AG09309 (cell line): ENCODE data around the gene NPPA.

Experiments
- DNase-seq: peaks from one replicate; pipeline ENCODE4 v3.0.0-alpha.2; 2010; ENCODE audit warnings: low read depth
- H3K4me3 ChIP-seq: 2 replicates; pipeline ENCODE4 v1.5.1; 2011; ENCODE audit warnings: mild to moderate bottlenecking, low read depth, low read length, moderate library complexity; ENCODE audit not compliant: control insufficient read depth
- TF ChIP-seq, protein P1 (sequence below): IDR thresholded peaks from 2 replicates; pipeline ENCODE4 v1.5.1; 2011; ENCODE audit warnings: mild to moderate bottlenecking, low read depth, low read length, inconsistent platforms; ENCODE audit not compliant: insufficient read depth, control insufficient read depth; ENCODE audit errors: missing control alignments

NPPA gene

DNA sequence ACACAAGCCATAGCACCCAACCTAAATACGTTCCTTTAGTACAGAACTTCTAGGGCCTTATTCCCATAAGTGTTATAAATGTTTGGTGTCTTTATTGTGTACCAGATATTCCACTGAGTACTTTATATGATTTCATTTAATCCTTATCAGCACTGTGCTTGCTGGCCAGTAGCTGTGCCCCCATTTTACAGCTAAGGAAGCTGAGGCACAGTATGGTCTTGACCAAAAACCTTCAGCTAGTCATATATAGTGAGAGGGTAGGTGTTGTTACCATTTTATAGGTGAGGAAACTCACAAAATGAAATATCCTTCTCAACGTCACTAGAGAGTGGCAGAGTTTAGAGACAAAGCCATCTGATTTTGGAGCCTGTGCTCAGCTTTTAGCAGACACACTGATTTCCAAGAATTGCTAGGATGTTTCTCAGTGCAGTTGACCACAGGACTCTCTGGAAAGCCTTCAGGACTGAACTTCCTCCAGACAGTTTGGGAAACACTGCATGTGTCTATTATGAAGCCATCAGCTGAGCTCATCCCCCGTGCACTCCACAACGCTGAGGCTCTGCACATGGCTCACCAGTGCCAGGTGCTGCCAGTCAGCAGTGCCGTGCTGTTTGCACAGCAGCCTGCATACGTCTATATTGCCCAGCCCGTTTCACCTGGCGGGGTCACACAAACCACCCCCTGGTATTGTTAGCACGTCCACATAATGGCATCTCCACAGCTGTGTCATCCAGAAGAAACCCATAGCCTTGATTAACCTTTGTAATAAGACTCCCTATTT is 15.4 kb downstream of the NPPA start:
- TF ChIP-seq, protein P1, sequence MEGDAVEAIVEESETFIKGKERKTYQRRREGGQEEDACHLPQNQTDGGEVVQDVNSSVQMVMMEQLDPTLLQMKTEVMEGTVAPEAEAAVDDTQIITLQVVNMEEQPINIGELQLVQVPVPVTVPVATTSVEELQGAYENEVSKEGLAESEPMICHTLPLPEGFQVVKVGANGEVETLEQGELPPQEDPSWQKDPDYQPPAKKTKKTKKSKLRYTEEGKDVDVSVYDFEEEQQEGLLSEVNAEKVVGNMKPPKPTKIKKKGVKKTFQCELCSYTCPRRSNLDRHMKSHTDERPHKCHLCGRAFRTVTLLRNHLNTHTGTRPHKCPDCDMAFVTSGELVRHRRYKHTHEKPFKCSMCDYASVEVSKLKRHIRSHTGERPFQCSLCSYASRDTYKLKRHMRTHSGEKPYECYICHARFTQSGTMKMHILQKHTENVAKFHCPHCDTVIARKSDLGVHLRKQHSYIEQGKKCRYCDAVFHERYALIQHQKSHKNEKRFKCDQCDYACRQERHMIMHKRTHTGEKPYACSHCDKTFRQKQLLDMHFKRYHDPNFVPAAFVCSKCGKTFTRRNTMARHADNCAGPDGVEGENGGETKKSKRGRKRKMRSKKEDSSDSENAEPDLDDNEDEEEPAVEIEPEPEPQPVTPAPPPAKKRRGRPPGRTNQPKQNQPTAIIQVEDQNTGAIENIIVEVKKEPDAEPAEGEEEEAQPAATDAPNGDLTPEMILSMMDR, result no peak
- H3K4me3 ChIP-seq, result no peak overlapping the region
- DNase-seq, result no peak

DNA sequence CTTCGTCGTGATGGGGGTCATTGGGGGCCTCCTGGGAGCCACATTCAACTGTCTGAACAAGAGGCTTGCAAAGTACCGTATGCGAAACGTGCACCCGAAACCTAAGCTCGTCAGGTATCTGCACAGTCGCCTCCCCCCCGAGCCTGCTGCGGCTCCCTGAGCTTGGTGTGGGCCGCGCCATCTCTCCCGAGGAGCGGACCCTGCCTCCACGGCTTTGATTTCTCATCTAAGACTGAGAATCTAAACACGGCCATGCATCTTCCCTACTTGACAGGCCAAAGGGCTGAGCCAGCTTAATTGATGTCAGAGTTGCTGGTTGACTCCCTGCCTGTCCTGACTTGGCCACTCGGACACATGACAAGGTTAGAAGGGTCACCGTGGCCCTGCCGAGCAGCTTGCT is 19.1 kb downstream of the NPPA start:
- no peak for DNase-seq
- TF ChIP-seq, protein P1, result no peak
- no peak overlapping the region for H3K4me3 ChIP-seq

DNA sequence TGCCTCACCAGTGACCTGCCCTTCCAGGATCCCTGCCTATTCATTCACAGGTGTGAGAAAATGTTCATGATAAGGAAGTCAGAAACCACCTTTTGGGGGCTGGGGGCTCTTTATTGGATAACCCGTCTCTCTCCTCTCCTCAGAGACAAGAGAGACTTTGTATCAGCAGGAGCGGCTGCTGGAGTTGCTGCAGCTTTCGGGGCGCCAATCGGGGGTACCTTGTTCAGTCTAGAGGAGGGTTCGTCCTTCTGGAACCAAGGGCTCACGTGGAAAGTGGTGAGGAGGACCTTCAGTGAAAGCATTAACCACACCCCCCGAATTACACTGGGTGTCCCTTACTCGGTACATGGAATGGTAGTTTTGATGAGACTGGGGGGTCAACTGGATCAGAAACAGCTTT is 20.6 kb downstream of the NPPA start:
- no peak for DNase-seq
- TF ChIP-seq, protein P1, result no peak
- H3K4me3 ChIP-seq, result no peak overlapping the region

GRCh38 chr1:11825131-11825530 is 22.5 kb downstream of the NPPA start:
- no peak for DNase-seq

GRCh38 chr1:11823366-11824137 is 24.0 kb downstream of the NPPA start:
- DNase-seq, result no peak
- TF ChIP-seq, protein P1, result no peak
- no peak overlapping the region for H3K4me3 ChIP-seq

More at GRCh38 chr1:11825131-11825530, 22.5 kb downstream of the NPPA start:
- no peak overlapping the region for H3K4me3 ChIP-seq
- TF ChIP-seq, protein P1, result no peak

DNA sequence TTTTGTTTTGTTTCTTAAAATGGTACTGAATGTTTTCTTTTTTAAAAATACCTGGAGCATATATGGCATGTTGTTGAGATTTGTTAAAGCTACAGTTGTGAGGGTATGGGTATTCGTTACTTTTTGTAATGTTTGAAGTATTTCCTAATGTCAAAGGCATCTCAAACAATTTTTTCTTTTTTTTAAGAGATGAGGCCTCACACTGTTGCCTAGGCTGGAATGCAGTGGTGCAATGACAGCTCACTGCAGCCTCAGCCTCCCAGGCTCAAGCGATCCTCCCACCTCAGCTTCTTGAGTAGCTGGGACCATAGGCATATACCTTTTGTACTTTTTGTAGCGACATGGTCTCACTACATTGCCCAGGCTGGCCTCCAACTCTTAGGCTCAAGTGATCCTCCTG is 25.5 kb downstream of the NPPA start:
- no peak overlapping the region for H3K4me3 ChIP-seq
- DNase-seq, result no peak
- TF ChIP-seq, protein P1, result no peak
